ENCODE results near the gene KLK11.

GRCh38 chr19:51030631-51031030 is 4.2 kb upstream of the KLK11 start:
- no peak for TF ChIP-seq EZH2phosphoT487 (IDR thresholded peaks at IDR 0.05)
- TF ChIP-seq CTCF (IDR thresholded peaks at IDR 0.05): no peak
